Measurements from ENCODE around the gene RNU6-9.

The RNU6-9 gene

DNA sequence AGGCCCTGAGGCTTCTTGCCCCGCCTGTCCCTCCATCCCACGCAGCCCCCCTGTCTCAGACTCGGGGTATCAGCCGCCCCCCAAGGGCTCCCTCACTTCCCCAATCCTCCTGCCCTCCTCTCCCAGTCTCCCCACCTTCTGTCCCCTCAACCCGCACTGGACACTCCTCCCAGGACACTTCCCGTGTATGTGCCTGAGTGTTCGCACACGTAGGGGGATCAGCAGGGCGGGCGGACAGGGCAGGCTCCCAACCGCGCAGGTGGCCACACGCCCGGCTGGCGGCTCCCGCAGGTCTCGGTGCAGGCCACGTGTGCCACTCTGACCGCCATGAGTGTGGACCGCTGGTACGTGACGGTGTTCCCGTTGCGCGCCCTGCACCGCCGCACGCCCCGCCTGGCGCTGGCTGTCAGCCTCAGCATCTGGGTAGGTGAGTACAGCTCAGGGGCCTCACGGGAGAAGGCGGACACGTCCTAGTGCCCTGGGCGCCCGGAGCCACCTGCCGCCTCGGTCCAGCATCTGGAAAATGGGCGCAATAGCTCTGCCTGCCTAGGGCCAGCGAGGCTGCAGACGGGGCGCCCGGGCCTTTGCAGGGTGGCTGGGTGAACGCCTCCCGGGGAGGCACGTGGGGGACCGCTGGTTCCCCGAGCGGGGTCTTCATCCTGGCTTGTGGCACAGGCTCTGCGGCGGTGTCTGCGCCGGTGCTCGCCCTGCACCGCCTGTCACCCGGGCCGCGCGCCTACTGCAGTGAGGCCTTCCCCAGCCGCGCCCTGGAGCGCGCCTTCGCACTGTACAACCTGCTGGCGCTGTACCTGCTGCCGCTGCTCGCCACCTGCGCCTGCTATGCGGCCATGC lies 26.1 kb downstream of the RNU6-9 start:
- DNase-seq, result no peak

DNA sequence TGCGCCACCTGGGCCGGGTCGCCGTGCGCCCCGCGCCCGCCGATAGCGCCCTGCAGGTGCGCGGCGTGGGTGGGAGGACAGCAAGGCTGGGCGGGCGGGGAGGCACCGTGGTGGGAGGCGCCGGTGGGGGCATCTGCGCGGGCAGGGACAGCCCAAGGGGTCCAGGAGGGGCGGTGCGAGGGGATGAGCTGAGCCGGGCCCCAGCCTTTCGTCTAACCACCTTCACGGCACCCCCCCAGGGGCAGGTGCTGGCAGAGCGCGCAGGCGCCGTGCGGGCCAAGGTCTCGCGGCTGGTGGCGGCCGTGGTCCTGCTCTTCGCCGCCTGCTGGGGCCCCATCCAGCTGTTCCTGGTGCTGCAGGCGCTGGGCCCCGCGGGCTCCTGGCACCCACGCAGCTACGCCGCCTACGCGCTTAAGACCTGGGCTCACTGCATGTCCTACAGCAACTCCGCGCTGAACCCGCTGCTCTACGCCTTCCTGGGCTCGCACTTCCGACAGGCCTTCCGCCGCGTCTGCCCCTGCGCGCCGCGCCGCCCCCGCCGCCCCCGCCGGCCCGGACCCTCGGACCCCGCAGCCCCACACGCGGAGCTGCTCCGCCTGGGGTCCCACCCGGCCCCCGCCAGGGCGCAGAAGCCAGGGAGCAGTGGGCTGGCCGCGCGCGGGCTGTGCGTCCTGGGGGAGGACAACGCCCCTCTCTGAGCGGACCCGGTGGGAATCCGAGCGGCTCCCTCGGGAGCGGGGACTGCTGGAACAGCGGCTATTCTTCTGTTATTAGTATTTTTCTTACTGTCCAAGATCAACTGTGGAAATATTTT lies 27.0 kb downstream of the RNU6-9 start:
- DNase-seq, result no peak

DNA sequence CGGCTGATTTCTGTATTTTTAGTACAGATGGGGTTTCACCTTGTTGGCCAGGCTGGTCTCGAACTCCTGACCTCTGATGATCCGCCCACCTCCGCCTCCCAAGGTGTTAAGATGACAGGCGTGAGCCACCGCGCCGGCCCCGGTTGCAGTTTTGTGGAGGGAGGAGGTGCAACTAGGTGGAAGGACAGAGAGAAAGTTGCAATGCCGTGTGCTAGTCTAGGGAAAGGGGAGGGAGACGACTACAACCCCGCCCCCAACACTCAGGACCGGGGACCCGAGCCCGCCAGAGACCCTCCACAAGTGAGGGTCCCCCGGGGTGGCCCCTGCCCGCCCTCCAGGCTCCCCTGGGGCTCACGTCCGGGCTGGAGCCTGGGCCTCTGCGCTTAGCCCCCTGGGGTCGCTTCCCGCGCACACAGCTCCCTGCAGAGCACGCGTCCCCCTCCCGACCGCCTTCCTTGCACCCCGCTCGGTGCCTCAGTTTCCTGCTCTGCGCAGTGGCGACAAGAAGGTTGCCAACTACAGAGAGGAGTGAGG lies 31.3 kb downstream of the RNU6-9 start:
- no peak for DNase-seq

DNA sequence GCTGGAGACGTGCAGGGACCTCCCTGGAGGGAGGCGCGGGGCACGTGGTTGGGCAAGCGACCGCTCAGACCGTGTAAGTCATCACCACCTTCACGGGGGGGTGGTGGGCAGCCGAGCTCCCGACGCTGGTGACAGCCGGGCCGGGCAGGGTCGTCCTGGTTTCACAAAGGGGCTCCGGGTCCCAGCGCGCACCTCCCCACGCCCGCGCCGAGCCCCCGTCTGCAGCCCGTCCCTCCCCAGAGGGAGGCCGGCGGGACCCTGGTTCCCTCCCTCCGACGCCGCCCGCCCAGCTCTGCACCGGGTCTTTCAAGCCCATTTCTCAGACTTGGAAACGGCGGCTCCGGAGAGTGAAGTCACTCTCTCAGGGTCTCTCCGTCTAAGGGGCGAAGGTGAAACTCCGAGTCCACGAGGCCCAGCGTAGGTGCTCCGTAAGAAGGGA lies 31.8 kb downstream of the RNU6-9 start:
- peak; percentile 75 for DNase-seq

DNA sequence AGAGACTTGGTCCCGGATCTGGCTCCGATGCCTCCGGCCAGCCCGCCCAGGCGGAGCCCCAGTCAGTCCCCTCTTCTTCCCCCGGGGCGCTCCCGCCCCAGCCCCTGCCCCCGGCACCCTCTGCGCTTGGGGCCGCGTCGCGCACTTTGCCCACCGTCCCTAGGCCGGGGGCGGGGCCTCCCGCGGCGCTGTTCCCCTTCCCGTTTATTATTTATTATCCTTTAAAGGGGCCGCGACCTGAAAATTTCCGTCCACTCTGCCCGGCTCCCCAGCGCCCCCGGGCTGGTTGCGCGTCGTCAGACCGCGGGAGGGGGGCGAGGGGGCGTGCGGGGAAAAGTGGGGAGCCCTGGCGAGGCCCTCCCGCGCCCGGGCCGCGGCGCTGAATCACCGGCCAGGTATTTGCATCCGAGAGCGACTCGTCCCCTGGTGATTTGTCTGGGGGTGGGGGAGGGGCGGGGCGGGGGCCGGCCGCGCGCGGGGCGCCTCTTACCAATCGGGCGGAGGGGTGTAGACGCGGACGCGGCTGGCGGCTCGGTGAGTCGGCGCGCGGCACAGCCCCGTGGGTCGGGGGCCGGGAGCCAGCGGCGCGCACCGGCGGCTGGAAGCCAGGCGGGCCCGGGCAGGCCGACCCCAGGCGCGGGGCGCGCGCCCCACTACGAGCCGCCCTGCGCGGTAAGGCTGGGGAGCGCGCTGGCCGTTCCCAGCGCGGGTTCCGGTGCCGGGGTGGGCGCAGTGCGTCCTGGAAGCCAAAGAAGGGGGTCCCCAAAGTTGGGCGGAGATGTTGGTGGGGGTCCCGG lies 32.4 kb downstream of the RNU6-9 start, which contains the start of gene ARID3A:
Gene ARID3A, plus strand, starts transcription at position 510 of the 797 bp plus-strand sequence. CDS start 3,494 bp downstream, outside the sequence.
- peak; percentile 75 for DNase-seq

DNA sequence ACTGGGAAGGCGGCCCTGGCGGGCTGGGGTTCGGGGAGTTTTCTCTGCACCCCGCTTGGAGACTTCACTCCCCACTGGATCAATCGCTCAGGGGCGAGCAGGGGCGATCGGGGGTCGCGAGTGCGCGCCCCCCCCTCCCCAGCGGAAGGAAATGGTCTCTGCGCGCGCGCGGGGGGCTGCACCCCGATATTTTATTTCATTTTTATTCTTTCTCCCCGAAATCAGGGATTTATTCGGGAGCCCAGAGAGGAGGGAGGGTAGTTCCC lies 33.0 kb downstream of the RNU6-9 start:
- no peak for DNase-seq

DNA sequence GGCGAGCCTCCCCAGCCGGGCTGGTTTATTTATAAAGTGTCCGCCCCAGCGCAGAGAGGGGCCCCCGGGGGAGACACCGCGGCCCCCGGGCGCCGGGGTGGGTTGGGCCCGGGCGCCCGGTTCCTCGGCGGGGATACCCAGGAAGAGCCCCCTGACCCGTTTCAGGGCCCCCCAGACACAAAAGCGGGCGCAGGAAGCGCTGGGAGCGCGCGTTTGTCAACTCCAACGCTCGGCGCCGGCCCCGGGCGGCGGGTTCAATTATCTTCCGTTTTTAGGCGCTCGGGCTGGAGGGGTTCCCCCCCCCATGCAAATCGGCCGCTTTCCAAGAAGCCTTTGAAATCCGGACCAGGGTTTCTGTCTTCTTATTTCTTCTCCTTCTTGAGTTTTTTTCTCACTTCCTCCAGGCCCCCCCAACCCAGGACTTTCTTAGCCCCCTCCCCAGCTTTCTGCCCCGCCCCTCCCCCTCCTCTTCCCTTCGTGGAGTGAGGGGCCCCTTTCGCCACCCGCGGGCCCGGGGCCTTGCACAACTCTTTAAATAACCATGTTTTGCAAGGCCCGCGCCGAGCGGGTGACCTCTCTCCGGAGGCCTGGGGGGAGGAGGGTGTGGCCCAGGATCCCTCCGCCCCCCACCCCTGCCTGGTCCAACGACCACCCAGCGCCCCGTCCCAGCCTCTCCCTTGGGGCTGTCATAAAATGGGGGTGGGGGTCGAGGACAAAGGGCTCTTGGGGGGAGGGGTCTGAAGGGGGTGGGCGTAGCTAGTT lies 33.5 kb downstream of the RNU6-9 start:
- DNase-seq, result no peak

DNA sequence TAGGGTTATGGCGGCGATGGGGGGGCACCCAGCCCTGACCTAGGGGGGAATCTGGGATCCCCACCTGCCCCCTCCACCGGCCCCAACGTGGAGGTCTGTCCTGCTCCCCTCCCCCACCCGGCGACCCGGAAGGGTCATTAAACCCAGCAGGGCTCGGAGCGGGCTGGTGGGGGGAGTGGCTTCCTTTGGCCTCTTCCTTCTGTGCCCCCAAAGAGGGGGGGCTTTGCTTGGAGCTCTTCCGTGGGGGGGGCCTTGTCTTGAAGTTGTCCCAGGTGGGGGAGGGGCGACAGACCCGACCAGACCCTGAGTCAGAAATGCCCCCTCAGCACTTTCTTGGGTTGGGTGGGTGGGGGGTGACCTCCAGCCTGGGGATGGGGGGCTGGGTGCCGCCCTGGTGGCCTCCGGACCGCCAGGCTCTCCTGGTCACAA lies 34.1 kb downstream of the RNU6-9 start:
- no peak for DNase-seq

DNA sequence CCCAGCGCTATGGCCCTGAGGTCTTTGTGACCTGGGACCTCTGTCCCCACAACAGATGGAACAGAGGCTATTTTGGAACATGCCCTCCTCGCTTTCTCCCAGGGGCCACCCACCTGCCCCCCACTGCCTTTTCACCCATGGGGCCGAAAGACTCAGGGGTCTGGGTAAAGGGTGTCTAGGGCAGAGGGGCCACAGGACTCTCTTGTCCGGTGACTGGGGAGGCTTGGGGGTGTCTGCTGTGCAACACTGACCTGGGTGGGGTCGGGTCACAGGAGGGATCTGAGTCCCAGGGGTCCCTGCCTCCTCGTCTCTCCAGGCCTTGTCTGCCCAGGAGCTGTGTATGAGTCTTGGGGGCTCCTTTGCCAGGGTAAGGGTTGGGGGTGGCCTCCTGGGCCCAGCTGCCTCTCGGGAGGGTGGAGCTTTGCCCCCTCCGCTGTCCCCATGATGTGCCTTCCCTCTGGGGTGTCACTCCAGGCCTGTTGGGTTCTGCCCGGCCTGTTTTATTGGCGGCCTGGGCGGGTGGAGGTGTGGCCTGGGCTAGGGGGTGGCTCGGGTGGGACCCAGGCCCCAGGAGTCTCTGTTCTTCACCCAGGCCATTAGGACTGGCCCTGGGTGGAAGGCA lies 34.6 kb downstream of the RNU6-9 start:
- DNase-seq, result no peak

DNA sequence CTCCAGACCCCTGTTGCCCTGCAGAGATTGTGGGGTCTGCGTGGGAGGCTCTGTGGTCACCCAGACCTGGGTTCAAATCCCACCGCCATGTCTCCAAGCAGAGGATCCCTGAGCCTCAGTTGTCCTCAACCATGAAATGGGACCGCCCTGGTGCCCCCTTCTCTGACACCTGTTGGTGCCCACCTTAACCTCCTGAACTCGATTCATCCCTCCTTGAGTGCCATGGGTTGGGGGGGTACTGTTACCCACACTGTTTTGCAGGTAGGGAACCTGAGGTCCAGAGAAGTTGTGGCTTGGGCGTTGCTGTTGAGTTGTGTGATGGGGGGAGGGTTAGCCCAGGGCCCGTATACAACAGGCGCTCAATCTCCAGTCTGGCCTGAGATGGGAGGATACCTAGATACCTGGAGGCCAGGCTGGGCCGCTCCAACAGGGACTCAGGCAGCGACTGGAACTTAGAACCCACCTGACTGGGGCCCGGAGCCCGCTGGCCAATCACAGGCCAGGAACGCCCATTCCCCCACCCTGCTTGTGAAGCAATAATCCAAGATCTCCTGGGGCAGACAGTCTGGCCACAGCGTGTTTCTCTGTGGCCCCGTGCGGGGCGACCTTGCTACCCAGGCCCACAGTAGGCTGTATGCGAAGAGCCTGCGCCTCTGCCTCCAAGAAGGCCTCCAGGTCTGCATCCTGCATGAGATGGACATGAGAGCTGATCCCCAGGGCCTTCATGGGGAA lies 35.4 kb downstream of the RNU6-9 start:
- no peak for DNase-seq

DNA sequence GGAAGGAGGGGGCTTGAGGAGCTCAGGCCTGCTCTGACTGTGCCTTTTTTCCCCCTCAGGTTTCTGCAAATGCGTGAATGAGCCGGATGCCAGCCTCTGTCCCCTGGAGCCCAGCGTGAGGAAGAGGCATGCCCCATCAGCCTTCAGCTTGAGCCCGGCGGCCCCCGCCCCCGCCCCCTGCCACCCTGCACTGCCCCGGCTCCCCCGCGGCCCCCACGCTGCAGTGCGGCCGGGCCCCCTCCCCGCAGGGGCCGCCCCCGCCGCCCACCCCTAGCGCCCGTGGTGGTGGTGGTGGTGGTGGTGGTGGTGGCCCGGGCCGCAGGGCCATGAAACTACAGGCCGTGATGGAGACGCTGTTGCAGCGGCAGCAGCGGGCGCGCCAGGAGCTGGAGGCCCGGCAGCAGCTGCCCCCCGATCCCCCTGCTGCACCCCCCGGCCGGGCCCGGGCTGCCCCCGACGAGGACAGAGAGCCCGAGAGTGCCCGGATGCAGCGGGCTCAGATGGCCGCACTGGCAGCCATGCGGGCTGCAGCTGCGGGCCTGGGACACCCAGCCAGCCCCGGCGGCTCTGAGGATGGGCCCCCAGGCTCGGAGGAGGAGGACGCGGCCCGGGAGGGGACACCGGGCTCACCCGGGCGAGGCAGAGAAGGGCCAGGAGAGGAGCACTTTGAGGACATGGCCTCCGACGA lies 36.1 kb downstream of the RNU6-9 start:
- no peak for DNase-seq

DNA sequence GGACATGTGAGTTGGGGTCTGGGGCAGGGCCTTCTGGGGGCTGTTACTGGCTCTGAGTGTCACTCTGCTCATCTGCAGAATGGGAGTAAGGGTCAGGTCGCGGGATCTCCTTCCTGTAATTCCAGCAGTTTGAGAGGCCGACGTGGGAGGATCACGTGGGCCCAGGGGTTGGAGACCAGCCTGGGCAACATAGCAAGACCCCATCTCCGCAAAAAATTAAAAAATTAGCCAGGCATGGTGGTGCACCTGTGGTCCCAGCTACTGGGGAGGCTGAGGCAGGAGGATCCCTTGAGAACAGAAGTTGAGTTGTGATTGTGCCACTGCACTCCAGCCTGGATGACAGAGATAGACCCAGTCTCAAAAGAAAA lies 36.6 kb downstream of the RNU6-9 start:
- DNase-seq, result no peak

DNA sequence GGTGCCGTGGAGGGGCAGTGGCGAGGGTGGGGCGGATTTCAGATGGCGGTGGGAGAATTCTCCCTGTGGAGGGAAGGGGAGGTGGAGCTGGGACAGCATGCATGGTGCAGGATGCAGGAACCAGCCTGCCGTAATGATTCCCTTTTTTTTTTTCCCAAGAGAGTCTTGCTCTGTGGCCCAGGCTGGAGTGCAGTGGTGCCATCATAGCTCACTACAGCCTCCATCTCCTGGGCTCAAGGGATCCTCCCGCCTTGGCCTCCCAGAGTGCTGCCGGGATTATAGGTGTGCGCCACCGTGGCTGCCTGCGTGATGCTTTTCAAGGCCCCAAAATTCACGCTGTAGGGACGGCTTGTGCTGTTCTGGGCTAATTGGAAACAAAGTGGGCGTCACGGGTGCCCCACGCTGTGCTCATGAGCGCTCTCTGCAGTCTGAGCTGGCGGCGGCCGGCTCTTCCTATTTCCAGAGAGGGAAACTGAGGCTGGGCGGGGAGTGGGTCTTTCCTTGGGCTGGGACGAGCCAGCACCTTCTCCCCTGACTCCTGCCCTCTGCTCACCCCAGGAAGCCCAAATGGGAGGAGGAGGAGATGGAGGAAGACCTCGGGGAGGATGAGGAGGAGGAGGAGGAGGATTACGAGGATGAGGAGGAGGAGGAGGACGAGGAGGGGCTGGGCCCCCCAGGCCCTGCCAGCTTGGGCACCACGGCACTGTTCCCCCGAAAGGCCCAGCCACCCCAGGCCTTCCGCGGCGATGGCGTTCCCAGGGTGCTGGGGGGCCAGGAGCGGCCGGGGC lies 38.8 kb downstream of the RNU6-9 start:
- DNase-seq, result no peak

DNA sequence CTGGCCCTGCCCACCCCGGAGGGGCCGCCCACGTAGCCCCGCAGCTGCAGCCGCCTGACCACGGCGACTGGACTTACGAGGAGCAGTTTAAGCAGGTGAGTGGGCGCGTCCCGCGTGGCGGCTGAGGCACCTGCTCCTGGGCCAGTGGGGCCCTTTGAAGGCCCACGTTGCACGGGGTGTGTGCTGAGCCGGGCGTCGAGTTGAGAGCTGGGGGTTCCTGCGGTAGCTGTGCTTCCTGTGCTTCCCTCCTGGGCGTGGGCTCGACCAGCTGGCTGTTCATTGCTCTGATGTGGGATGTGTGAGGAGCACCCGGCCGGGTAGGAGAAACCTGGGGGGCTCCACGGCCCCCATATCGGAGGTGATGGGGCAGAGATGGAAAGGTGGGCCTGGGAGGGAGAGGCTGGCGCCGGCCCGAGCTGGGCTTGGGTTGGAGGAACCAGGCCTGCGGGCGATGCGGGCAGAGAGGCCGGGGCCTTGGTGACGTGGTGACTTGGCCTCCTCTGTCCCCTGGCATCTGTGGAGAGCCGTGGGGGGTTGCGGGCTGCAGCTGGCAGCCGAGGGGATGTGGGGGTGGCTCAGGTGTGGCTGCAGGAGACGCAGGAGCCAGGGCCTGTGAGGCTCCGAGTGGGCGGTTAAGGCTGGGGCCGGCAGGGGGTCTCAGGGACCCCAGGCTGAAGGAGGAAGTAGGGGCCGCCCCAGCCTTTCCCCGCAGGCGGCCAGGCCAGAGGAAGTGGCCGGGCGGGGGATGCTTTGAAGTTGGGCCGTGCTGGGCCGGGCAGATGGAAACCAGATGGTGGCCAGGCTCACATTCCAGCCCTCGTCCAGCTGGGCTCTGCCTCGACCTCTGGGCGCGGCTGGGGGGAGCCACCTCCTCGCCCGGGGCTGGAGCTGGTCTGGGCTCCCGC lies 39.6 kb downstream of the RNU6-9 start:
- no peak for DNase-seq

DNA sequence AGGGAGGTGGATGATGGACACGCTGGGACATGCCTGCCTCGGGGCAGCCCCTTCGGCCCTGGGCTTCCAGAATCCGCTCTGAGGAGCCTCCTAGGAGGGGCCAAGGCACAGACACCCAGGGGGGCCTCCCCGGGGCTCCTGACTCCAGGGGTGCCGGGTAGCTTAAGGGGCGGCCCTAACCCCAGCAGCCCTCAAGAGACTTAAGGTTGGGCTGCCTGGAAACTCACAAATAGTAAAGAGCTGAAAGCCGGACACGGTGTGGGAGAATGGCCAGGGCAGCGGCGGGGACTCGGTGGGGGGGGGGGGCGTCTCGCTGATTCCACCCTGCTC lies 40.2 kb downstream of the RNU6-9 start:
- no peak for DNase-seq

DNA sequence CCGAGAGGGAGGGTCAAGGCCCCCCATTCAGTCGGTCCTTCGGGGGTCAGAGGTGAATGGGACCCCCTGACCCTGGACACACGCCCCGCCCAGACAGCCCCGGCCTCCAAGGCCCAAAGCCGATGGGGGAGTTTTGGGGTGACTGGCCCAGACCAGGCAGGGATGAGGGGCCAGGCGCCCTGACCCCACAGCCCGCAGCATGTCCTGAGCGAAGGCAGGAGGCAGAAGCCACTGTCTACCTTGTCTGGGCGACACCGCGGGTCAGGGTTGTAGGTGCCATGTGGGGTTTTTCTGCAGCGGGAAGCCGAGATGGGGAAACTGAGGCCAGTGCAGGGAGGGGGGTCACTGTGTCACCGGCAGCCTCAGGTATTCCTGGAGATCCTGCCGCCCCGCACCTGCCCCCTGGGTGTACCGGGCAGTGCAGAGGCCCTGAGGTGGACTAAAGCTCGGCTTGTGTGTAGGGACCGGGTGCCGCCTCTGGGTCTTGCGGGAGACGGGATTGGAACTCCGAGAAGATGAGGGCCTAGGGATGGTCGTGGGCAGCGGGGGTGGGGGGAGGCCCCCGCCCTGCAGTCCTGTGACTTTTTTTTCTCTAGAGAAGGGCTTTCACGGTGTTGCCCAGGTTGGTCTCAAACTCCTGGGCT lies 41.0 kb downstream of the RNU6-9 start:
- no peak for DNase-seq

DNA sequence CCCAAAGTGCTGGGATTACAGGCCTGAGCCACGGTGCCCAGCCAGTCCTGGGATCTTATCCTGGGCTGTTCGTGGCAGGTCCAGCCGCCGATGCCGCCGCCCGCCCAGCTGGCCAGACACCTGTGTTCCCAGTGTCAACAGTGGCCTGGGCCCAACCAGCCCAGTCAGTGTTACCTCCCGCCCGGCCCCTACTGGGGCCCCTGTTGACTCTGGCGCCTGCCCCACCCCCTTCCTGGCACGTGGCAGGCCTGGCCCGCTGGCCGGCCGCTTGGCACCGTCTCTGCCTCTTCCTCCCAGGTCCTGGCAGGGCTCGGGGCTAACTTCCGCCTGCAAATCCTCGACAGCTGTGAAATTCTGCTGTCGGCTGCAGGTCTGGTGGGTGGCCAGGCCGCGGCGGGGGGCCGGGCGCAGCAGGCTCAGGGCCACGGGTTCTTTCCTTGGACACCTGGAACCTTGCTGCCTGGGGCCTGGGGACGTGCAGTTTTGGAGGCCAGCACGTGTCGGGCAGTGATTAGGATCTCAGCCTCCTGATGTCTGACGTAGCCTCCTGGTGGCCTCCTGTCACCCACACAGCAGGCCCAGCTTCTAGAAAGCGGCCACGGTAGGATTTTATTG lies 41.7 kb downstream of the RNU6-9 start:
- DNase-seq, result peak; percentile 83

DNA sequence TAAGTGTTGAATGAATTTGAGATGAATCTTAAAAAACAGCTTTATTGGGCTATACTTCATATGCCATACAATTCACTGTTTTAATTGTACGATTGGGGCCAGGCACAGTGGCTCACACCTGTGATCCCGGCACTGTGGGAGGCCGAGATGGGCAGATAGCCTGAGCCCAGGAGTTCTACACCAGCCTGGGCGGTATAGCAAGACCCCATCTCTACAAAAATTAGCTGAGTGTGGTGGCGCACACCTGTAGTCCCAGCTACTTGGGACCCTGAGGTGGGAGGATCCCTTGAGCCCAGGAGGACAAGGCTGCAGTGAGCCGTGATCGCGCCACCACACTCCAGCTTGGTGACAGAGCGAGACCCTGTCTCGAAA lies 42.9 kb downstream of the RNU6-9 start:
- no peak for DNase-seq
